SHP77 treated with DMSO at 0.1 percent for 48 hours (cell line): Measurements from ENCODE around the gene CADM2.

Experiments
- DNase-seq: peaks from one replicate; lab custom pipeline; 2025; lab: John Stamatoyannopoulos, UW

The CADM2 gene

GRCh38 chr3:85808755-85809154, 850.0 kb downstream of the CADM2 start:
- peak; percentile 14 for DNase-seq

GRCh38 chr3:85821130-85821756, 862.5 kb downstream of the CADM2 start:
- peak; percentile 35 for DNase-seq

GRCh38 chr3:85835857-85836440, 877.2 kb downstream of the CADM2 start:
- DNase-seq = no peak

- no peak for DNase-seq
Observed at GRCh38 chr3:85837402-85837801, 878.6 kb downstream of the CADM2 start.

GRCh38 chr3:85838921-85839320, 880.1 kb downstream of the CADM2 start:
- peak; percentile 38 for DNase-seq

GRCh38 chr3:85842081-85842480, 883.3 kb downstream of the CADM2 start:
- no peak for DNase-seq

- no peak for DNase-seq
Observed at GRCh38 chr3:85846940-85847339, 888.2 kb downstream of the CADM2 start.

GRCh38 chr3:85851071-85851470, 892.3 kb downstream of the CADM2 start:
- DNase-seq = no peak

- DNase-seq = no peak
Observed at GRCh38 chr3:85853805-85854204, 895.0 kb downstream of the CADM2 start.

GRCh38 chr3:85862893-85863455, 904.2 kb downstream of the CADM2 start:
- no peak for DNase-seq

GRCh38 chr3:85864896-85865295, 906.1 kb downstream of the CADM2 start:
- no peak for DNase-seq

GRCh38 chr3:85867072-85867471, 908.3 kb downstream of the CADM2 start:
- DNase-seq = no peak

GRCh38 chr3:85875589-85875988, 916.8 kb downstream of the CADM2 start:
- DNase-seq = no peak

GRCh38 chr3:85877631-85878030, 918.8 kb downstream of the CADM2 start:
- no peak for DNase-seq

- DNase-seq = no peak
Observed at GRCh38 chr3:85881833-85882393, 923.1 kb downstream of the CADM2 start.

- no peak for DNase-seq
Observed at GRCh38 chr3:85890043-85890555, 931.3 kb downstream of the CADM2 start.

- DNase-seq = no peak
Observed at GRCh38 chr3:85903434-85903833, 944.6 kb downstream of the CADM2 start.

- DNase-seq = no peak
Observed at GRCh38 chr3:85912980-85913379, 954.2 kb downstream of the CADM2 start.

GRCh38 chr3:85922374-85922773, 963.6 kb downstream of the CADM2 start:
- no peak for DNase-seq

GRCh38 chr3:85930718-85931117, 971.9 kb downstream of the CADM2 start:
- no peak for DNase-seq

- DNase-seq = no peak
Observed at GRCh38 chr3:85933326-85933725, 974.5 kb downstream of the CADM2 start.

GRCh38 chr3:85935171-85935570, 976.4 kb downstream of the CADM2 start:
- DNase-seq = no peak

- peak; percentile 22 for DNase-seq
Observed at GRCh38 chr3:85939074-85939482, 980.3 kb downstream of the CADM2 start.
